Activated CD8-positive, alpha-beta memory T cell treated with anti-CD3 and anti-CD28 coated beads for 36 hours (primary cell): ENCODE data around the gene OR14A2. TPM values are rescaled to one million over a fixed set of nuclear protein-coding genes. Genes with fewer than 3 reads are reported as not detected.

Source experiments
- total RNA-seq, 2 experiments: library from RNA; stranded (reverse); gene quantifications; one replicate each; pipeline ENCODE4 v1.2.3, GENCODE V29; 2021

Gene OR14A2
- total RNA-seq, 2 experiments from 2014 or later, result not detected

Other genes starting within 250 kb of the OR14A2 start
- gene OR2C3, start 211.7 kb downstream of the OR14A2 start, total RNA-seq, result not detected
- under 1 TPM; 0.51 to 0.80 TPM for gene GCSAML, start 199.0 kb downstream of the OR14A2 start, total RNA-seq
- not detected for gene OR2G2, start 159.8 kb downstream of the OR14A2 start, total RNA-seq
- gene OR2G3, start 142.6 kb downstream of the OR14A2 start, total RNA-seq, result not detected
- not detected for gene OR13G1, start 68.4 kb downstream of the OR14A2 start, total RNA-seq
- not detected for gene OR6F1, start 31.5 kb downstream of the OR14A2 start, total RNA-seq
- gene OR14K1, start 9.5 kb downstream of the OR14A2 start, total RNA-seq, result not detected
- gene OR1C1, start 12.4 kb upstream of the OR14A2 start, total RNA-seq, result not detected
- not detected for gene OR14A16, start 76.0 kb upstream of the OR14A2 start, total RNA-seq
- not detected for gene OR11L1, start 93.8 kb upstream of the OR14A2 start, total RNA-seq
- gene TRIM58, start 109.0 kb upstream of the OR14A2 start, total RNA-seq, result under 1 TPM; 0.06 to 0.08 TPM
- not detected for gene OR2W3, start 147.4 kb upstream of the OR14A2 start, total RNA-seq
- not detected for gene OR2T8, start 172.1 kb upstream of the OR14A2 start, total RNA-seq
- gene OR2AJ1, start 176.7 kb upstream of the OR14A2 start, total RNA-seq, result not detected
- gene OR2L8, start 200.7 kb upstream of the OR14A2 start, total RNA-seq, result not detected
- not detected for gene OR2AK2, start 217.1 kb upstream of the OR14A2 start, total RNA-seq